H1 (cell line): ENCODE data around the gene NR2F2. TPM values are rescaled to one million over a fixed set of nuclear protein-coding genes. Genes with fewer than 3 reads are reported as not detected.

Source experiments
- CBX8 ChIP-seq: fragments of 300-800, 300-1000 bp; sonication (generic); IDR thresholded peaks from 2 replicates; pipeline ENCODE4 v1.7.1; 2016; ENCODE audit warnings: low read depth, low read length, borderline replicate concordance
- KDM4A ChIP-seq: IDR thresholded peaks from one replicate; pipeline ENCODE4 v1.7.1; 2012; ENCODE audit warnings: low read depth, mild to moderate bottlenecking, moderate library complexity, low read length, inconsistent platforms; ENCODE audit not compliant: severe bottlenecking
- PHF8 ChIP-seq: fragments of 200-600 bp; sonication (generic); conservative IDR thresholded peaks from 2 replicates; pipeline ENCODE4 v1.7.1; 2012; ENCODE audit warnings: low read depth, mild to moderate bottlenecking, inconsistent platforms, low read length, moderate library complexity
- TAF7 ChIP-seq: optimal IDR thresholded peaks from 2 replicates; pipeline ENCODE3; 2011; ENCODE audit warnings: low read depth, mild to moderate bottlenecking, inconsistent platforms, low read length, moderate library complexity, borderline replicate concordance
- YY1 ChIP-seq: IDR thresholded peaks from 2 replicates; pipeline ENCODE4 v1.6.1; 2011; ENCODE audit warnings: low read depth, mild to moderate bottlenecking, low read length
- polyA plus RNA-seq, 7 experiments: library from polyadenylated mRNA; depleted of rRNA in 3 of 7; stranded (reverse) in 5 of 7; unstranded in 2 of 7; fragments of >200 nt in 5 of 7; fragments of 200-250 nt in 2 of 7; gene quantifications; 1 replicate in 5 of 7; 2 replicates in 1 of 7; 4 replicates in 1 of 7; pipeline versions ENCODE4 v1.2.1 to v1.2.3, GENCODE V29; 2011 to 2013; ENCODE audit warnings: missing spikeins in 2 of 7, mixed read lengths in 2 of 7
- total RNA-seq: library from RNA; stranded (reverse); fragmentation: NEBNext Ultra II Directional; extraction: Animal tissue kit (Norgen Biotek cat#: 25700); gene quantifications from 2 replicates; pipeline ENCODE4 v1.2.1, GENCODE V29; 2021

The NR2F2 gene
- total and polyA plus RNA-seq, 2 of the 8 experiments (the other 6 are each of a cell fraction or from before 2014, with no cell fraction given): 0.03 TPM; not detected in 1

GRCh38 chr15:96338766-96339618, 8.5 kb downstream of the NR2F2 start (continued):
- TF ChIP-seq TAF7: no peak
- TF ChIP-seq CBX8: no peak
- no peak for TF ChIP-seq YY1
- TF ChIP-seq KDM4A: no peak
- no peak for TF ChIP-seq PHF8
